ENCODE data around the gene PPIE.
A peak's percentile ranks its signal among the peaks of the same experiment; 100 is the strongest.

The PPIE gene

GRCh38 chr1:39720094-39720999 lies 18.3 kb upstream of the PPIE start:
- DNase-seq = peak in 2 of 5 experiments; percentile 41 to 66

- DNase-seq = no peak
Measured at GRCh38 chr1:39721664-39722063, 17.0 kb upstream of the PPIE start.

- DNase-seq = no peak
Measured at GRCh38 chr1:39722495-39722894, 16.2 kb upstream of the PPIE start.

GRCh38 chr1:39726600-39726999 lies 12.1 kb upstream of the PPIE start:
- no peak for DNase-seq

- DNase-seq = peak in 1 of 5 experiments; percentile 50
Measured at GRCh38 chr1:39727221-39727931, 11.3 kb upstream of the PPIE start.

DNA sequence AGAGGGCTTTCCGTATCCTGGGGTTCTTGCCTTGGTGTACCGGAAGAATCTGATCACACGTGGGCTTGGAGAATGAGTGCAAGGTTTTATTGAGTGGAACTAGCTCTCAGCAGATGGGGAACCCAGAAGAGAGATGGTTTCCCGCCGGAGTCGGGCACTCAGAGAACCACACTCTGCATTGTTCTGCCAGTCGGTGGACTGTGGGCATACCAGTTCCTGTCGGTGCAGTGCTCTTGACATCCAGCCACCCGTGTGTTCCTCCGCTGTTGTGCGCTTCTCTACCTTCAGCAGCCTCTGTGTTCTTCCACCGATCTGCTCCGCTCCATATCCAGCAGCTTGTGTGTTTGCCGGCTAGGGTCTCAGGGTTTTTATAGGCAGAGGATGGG lies 10.8 kb upstream of the PPIE start:
- DNase-seq = no peak

- no peak for DNase-seq
Measured at GRCh38 chr1:39729030-39729429, 9.7 kb upstream of the PPIE start.

- DNase-seq = no peak
Measured at GRCh38 chr1:39729842-39730241, 8.8 kb upstream of the PPIE start.

DNA sequence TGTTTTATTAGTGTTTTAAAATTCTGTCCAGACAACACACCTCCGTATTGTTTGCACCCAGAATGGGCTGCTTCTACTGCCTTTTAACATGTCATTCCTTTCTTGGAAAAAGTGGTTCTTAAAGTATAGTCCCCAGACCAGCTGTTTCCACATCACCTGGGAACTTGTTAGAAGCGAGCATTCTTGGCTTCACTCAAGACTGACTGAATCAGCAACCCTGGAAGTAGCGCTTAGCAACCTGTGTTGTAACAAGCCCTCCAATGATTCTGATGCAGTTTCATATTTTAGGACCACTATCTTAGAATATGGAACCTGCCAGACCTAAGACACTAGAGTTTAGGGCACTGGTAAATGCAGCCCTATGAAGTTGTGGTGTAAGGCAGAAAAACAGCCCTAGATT lies 6.0 kb upstream of the PPIE start:
- no peak for DNase-seq

DNA sequence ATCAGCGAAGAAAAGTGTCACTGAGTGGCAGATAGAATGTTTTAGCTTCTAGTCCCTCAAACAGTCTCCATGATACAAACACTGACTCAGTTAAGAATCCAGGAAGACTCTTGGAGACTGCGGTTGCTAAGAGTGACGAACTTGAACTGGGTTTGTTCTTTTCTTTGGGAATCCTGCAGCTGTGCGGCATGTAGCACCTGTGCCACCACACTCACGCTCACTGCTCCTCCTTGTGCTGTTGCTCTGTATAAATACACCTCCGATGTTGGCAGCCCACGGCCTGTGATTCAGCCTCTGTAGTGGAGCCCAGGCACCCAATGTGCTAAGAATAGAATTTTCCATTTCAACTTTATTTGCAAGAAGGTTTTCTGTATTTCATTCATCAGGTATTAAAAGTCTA lies 5.5 kb upstream of the PPIE start:
- DNase-seq = no peak

DNA sequence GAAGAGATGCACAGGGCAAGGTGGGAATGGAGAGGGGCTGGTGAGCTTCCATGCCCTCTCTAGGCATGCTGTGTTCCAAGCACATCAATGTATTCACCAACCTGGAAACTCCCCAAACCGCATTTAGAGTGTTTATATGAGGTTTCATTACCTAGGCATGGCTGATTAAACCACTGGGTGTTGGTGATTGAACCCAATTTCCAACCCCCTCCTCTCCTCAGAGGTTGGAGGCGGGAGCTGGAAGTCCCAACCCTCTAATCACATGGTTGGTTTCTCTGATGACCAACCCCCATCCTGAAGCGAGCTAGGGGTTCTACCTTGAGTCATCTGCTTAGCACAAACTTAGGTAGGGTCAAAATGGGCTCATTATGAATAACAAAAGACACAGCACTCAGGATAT lies 3.0 kb upstream of the PPIE start:
- DNase-seq = no peak

DNA sequence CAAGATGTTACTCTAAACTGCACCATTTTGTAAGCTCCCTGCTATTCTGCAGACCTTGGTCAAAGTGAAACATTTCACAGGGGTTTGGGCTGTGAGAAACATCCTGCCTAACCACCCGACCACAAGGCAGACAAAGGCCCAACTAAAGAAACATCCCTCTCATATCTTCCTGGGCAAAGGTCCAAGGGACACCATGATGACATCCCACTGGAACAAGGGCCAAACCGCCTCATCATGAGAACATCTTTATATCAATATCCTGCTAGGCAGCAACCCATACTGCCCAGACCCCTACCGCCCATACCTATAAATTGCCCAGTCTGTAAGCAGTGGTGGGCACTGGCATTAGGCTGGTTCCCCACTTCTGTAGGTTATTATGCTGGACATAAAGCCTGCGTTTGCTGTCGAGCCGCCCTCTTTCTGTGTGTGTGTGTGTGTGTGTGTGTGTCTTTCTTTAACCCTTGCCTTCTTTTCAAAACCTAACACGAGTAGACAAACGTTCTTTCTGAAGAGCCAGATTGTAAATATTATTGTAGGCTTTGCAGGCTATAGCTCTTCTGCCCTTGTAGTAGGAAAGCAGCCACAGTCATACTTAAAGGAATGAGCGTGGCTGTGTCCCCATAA lies 1.0 kb upstream of the PPIE start:
- DNase-seq = peak in 1 of 5 experiments; percentile 71

- DNase-seq = no peak
Measured at GRCh38 chr1:39745016-39745670, 6.5 kb downstream of the PPIE start.

GRCh38 chr1:39751595-39751994 lies 12.9 kb downstream of the PPIE start:
- DNase-seq = no peak

DNA sequence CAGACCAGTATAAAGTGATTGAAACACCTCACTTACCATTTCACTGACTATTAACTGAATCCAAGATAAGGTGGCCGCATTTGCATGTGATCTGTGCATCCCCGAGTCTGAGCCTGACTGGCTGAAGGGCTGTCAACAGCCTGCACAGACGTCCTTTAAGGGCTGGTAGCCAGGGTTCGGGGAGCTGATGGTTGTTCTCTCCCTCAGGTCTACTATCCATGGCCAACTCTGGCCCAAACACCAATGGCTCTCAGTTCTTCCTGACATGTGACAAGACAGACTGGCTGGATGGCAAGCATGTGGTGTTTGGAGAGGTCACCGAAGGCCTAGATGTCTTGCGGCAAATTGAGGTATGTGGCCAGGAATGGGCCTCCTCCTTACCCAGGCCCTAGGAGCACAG lies 14.0 kb downstream of the PPIE start:
- DNase-seq = no peak

DNA sequence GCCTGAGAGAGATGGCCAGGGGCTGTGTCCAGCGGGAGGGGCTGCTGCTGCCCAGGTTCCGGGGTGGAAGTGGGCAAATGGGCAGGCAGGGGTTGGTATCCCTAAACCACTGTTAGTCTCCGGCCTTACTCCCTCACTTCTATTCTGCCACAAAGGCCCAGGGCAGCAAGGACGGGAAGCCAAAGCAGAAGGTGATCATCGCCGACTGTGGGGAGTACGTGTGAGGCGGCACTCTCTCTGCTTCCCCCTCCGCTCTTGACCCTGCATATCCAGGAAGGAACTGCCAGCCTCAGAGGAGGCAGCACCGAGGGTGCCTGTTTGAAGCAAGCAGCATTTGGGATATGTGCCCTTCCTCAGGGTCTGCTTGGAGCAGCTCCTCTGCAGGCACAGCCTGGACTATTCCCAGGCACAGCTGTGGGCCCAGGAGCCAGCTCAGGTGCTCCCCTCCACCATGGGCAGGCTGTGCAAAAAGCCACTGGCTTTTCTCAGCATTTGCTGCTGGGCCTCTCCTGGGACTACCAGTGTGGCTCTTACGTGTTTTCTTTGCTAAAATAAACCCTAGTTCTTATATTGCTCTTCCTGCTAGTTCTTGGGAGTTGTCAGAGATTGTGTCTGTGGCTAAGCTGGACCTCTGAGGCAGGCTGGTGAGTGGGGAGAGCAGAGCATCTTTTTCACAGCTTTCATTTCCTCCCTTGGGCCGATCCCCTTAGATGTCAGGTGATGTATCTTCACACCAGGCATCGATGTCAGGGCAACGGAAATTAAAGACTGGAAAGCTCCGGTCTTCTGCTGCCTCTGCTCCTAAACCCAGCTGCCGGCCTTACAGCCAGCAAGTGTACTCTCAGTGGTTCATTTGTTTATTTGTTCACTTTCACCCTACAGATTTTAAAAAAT lies 14.7 kb downstream of the PPIE start:
- no peak for DNase-seq

- DNase-seq = no peak
Measured at GRCh38 chr1:39754026-39754570, 15.4 kb downstream of the PPIE start.

DNA sequence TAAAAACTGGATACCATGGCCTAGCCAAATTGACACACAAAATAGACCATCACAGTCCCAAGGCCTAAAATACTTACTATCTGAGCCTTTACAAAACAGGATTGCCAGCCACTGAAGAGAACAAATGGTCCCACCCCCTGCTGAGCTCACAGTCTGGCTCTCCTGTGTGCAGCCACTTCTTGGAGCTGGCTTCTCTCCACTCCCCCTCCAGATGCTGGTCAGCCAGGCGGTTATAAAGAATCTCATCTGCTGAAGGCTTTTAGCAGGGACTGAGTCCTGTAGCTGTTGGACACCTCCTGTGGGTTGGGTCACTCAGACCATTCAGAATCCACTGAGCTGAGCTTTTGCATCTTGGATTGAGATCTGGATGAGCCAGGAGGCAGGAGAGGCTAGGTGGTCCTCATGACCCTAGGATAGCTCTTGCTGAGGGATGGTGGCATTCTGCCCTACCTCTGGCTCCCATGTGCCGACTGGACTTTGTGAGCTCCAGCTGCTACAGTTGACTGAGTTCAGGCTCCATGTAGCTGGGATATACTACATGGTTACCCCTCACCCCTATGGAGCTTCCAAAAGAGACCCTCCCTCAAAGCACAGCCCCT lies 16.3 kb downstream of the PPIE start:
- no peak for DNase-seq

DNA sequence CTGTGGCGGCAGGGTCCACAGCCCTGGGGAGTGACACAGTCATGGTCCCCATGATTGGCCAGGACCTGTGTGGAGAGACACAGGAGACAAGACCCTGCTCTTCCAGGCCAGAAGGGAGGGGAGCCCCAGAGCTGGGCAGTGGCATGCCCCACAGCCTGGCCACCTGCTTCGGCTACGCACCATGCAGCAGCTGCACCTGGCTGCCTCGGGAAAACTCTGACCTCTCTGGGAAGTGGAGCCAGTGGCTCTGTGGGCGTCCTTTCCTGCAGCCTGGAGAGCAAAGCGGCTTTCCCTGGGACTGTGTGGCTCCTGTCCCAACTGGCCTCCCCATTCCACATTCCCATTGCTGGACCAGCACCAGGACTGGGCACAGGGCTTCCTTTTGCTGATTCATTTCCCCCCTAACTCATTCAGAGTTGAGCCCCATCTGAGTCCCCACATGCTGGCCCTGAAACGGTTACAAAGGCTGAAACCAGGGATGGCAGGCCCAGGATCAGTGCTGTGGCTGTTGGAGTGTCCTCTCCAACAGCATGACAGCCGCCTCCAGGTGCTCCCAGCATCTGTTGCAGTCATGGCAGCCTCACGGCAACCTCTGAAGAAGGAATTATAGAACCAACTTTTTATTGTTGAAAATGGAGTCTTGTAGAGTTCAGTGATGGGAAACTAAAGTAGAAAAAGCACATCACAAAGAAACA lies 17.4 kb downstream of the PPIE start:
- DNase-seq = no peak

- DNase-seq = no peak
Measured at GRCh38 chr1:39757501-39757900, 18.8 kb downstream of the PPIE start.

All from T-helper 2 cell (primary cell).